Bronchial epithelial cell (primary cell): ENCODE measurements around the gene TICRR. TPM values are rescaled to one million over a fixed set of nuclear protein-coding genes. Genes with fewer than 3 reads are reported as not detected.

Source experiments
- DNase-seq: peaks from one replicate; pipeline ENCODE4 v3.0.0-alpha.2; 2010; ENCODE audit warnings: low read depth
- FAIRE-seq: peaks from 2 replicates; lab custom pipeline; 2011; peaks lifted over from hg19 to GRCh38; lab: Jason Lieb, UNC
- H3K27me3 ChIP-seq: 2 replicates; pipeline ENCODE4 v1.5.1; 2011; ENCODE audit warnings: low read length; ENCODE audit not compliant: control insufficient read depth, insufficient read depth
- H3K36me3 ChIP-seq: 2 replicates; pipeline ENCODE4 v1.5.1; 2011; ENCODE audit warnings: low read length; ENCODE audit not compliant: control insufficient read depth, insufficient read depth
- H3K4me3 ChIP-seq: 2 replicates; pipeline ENCODE4 v1.5.1; 2011; ENCODE audit warnings: mild to moderate bottlenecking, low read depth, low read length, control low read depth
- total RNA-seq: library from RNA; depleted of rRNA; stranded (reverse); fragments of >200 nt; gene quantifications from 2 replicates; pipeline ENCODE4 v1.2.1, GENCODE V29; 2014
- TF ChIP-seq, protein P1 (sequence below): IDR thresholded peaks from 2 replicates; pipeline ENCODE4 v1.5.1; 2011; ENCODE audit warnings: mild to moderate bottlenecking, moderate library complexity, low read length, control low read depth, inconsistent platforms; ENCODE audit not compliant: insufficient read depth, severe bottlenecking

Gene TICRR
- total RNA-seq, 1 donor from 2014 or later: 0.26 TPM

- no peak for FAIRE-seq
- Histone ChIP-seq H3K27me3 (no peaks in the 10 kb centered on the region), H3K4me3 (no peak overlapping the region), H3K36me3 (no peaks in the 10 kb centered on the region)
- DNase-seq: no peak
- TF ChIP-seq, protein P1, sequence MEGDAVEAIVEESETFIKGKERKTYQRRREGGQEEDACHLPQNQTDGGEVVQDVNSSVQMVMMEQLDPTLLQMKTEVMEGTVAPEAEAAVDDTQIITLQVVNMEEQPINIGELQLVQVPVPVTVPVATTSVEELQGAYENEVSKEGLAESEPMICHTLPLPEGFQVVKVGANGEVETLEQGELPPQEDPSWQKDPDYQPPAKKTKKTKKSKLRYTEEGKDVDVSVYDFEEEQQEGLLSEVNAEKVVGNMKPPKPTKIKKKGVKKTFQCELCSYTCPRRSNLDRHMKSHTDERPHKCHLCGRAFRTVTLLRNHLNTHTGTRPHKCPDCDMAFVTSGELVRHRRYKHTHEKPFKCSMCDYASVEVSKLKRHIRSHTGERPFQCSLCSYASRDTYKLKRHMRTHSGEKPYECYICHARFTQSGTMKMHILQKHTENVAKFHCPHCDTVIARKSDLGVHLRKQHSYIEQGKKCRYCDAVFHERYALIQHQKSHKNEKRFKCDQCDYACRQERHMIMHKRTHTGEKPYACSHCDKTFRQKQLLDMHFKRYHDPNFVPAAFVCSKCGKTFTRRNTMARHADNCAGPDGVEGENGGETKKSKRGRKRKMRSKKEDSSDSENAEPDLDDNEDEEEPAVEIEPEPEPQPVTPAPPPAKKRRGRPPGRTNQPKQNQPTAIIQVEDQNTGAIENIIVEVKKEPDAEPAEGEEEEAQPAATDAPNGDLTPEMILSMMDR: no peak
Observed at GRCh38 chr15:89586651-89587050, 11.4 kb downstream of the TICRR start.

GRCh38 chr15:89587955-89588354, 12.7 kb downstream of the TICRR start:
- Histone ChIP-seq H3K36me3 (no peaks in the 10 kb centered on the region), H3K4me3 (no peak overlapping the region), H3K27me3 (no peaks in the 10 kb centered on the region)
- FAIRE-seq (no peak), DNase-seq (peak; percentile 89)
- TF ChIP-seq, protein P1: no peak

- no peaks in the 10 kb centered on the region for H3K36me3 ChIP-seq
- H3K27me3 ChIP-seq: no peaks in the 10 kb centered on the region
- TF ChIP-seq, protein P1: no peak
- DNase-seq (no peak), FAIRE-seq (no peak)
- no peak overlapping the region for H3K4me3 ChIP-seq
Observed at GRCh38 chr15:89591834-89592233, 16.6 kb downstream of the TICRR start.

DNA sequence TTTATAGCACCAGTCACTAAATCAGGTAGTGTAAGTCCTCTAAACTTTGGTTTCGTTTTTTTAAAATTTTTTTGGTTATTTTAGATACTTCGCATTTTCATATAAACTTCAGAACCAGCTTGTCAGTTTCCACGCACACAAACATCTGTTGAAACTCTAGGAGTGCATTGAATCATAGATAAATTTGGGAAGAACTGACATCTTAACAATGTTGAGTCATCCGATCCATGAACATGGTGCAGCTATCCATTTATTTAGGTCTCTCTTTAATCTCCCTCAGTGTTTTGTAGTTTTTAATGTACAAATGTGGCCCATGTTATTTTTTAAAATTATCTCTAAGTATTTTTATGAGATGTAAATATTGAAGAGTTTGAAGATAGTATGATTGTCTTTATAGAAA, 17.7 kb downstream of the TICRR start:
- H3K36me3 ChIP-seq: no peaks in the 10 kb centered on the region
- no peaks in the 10 kb centered on the region for H3K27me3 ChIP-seq
- DNase-seq: no peak
- H3K4me3 ChIP-seq: no peak overlapping the region
- TF ChIP-seq, protein P1: no peak
- FAIRE-seq: no peak

DNA sequence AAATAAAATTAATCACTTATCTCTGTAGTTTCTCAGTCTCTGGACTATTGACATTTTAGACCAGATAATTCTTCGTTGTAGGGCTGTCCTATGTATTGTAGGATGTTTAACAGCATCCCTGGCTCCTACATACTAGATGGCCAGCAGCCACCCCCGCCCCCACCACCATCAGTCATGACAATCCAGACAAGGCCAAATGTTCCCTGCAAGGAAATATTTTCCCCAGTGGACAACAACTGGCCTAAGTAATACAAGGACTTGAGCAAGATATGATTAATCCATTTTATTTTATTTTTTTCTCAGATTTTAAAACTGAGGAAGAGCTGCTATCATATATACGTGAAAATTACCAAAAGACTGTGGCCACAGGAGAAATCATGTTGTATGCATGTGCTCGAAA, 23.8 kb downstream of the TICRR start:
- no peaks in the 10 kb centered on the region for H3K27me3 ChIP-seq
- TF ChIP-seq, protein P1: no peak
- H3K36me3 ChIP-seq: no peaks in the 10 kb centered on the region
- DNase-seq (no peak), FAIRE-seq (no peak)
- no peak overlapping the region for H3K4me3 ChIP-seq

- TF ChIP-seq, protein P1: no peak
- peaks cover 1% of the 10 kb centered on the region for H3K36me3 ChIP-seq
- FAIRE-seq (no peak), DNase-seq (no peak)
- H3K4me3 ChIP-seq: no peak overlapping the region
- no peaks in the 10 kb centered on the region for H3K27me3 ChIP-seq
Observed at GRCh38 chr15:89611317-89611716, 36.0 kb downstream of the TICRR start.
